ENCODE results near the gene NPR2.

DNA sequence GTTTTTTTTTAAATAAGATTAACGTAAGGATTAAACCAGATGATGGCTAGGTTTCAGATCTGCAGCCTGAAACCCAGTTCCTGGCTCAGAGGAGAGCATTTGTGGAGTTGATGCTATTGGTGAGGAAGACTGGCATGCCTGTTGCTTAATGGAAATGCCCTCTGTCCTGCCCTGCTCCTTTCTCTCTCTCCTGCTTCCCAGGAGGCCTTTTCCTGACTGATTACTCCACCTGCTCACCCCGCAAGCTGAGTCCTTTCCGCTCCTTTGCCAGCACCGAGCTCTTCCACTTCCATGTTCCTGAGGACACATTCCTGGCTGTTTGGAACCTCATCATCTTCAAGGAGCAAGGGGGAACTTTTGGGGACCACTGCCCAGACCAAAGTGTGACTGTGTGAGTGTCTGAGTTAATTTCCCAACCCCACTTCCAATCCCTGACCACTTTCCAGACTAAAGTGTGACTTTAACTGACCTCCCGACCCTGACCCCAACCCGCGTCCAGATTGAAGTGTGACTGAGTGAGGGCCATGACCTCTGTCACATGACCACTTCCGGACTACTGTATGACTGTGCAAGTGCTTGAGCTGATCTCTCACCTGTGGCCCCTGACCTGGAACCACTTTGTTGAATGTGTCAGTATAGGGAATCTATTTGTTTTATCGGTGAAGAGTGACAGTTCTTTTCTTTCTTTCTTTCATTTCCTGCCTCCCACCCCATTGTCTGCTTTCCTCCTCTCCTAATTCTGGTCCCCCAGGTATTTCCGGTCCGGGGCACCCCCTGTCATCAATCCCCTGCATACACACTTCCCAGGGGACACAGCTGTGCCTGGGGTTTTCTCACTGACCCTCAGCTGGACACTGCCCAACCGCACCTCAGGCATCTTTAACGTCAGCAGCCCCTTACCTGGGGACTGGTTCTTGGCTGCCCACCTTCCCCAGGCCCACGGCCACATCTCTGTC is 43.1 kb downstream of the NPR2 start:
- TF ChIP-seq CTCF (IDR thresholded peaks at IDR 0.05) (no peak), ZFX (IDR thresholded peaks at IDR 0.05; ENCODE audit: borderline replicate concordance) (no peak)
